Chondrocyte (in vitro differentiated cells): Measurements from ENCODE around the gene ZSCAN2. TPM values are rescaled to one million over a fixed set of nuclear protein-coding genes. Genes with fewer than 3 reads are reported as not detected.
"Not testable (repeated sequence)": the region's sequence is repeated elsewhere in the genome, so short reads cannot be mapped to it uniquely, and the experiment has no call there.

ENCODE experiments used
- DNase-seq: peaks from one replicate; pipeline ENCODE4 v3.0.0; 2021; ENCODE audit warnings: mixed read lengths, low spot score
- H3K27ac Mint-ChIP-seq: one replicate; pipeline ENCODE4 v1.8.0; 2021; ENCODE audit warnings: mild to moderate bottlenecking, moderate library complexity, mixed read lengths; ENCODE audit not compliant: unreplicated experiment
- H3K27me3 Mint-ChIP-seq: 2 replicates; pipeline ENCODE4 v1.8.0; 2021; ENCODE audit warnings: low read depth, mixed read lengths
- H3K36me3 Mint-ChIP-seq: 2 replicates; pipeline ENCODE4 v1.8.0; 2021; ENCODE audit warnings: low read depth, mixed read lengths
- H3K4me1 Mint-ChIP-seq: 2 replicates; pipeline ENCODE4 v1.8.0; 2021; ENCODE audit warnings: low read depth, mild to moderate bottlenecking, mixed read lengths
- H3K4me3 Mint-ChIP-seq: one replicate; pipeline ENCODE4 v1.8.0; 2021; ENCODE audit warnings: mild to moderate bottlenecking, moderate library complexity, mixed read lengths; ENCODE audit not compliant: unreplicated experiment
- H3K9me3 Mint-ChIP-seq: 2 replicates; pipeline ENCODE4 v1.8.0; 2021; ENCODE audit warnings: low read depth, mixed read lengths
- CTCF ChIP-seq: fragments of 200-600 bp; sonication (generic); IDR thresholded peaks from 2 replicates; pipeline ENCODE4 v1.5.0; 2021; ENCODE audit warnings: antibody characterized with exemption, mild to moderate bottlenecking, moderate library complexity
- total RNA-seq: library from RNA; stranded (reverse); gene quantifications from 3 replicates; pipeline ENCODE4 v1.2.1, GENCODE V29; 2021

ZSCAN2 gene
- total RNA-seq, 1 donor from 2014 or later = 11.9 TPM

- Mint-ChIP-seq H3K27ac (no peak overlapping the region), H3K36me3 (no peaks in the 10 kb centered on the region), H3K4me1 (peaks cover 29% of the 10 kb centered on the region), H3K27me3 (no peaks in the 10 kb centered on the region), H3K9me3 (no peaks in the 10 kb centered on the region), H3K4me3 (no peak overlapping the region)
- TF ChIP-seq CTCF = no peak
- DNase-seq = no peak
Measured at GRCh38 chr15:84572231-84572630, 28.6 kb upstream of the ZSCAN2 start.

GRCh38 chr15:84575493-84575892 lies 25.3 kb upstream of the ZSCAN2 start:
- H3K36me3 Mint-ChIP-seq = no peaks in the 10 kb centered on the region
- no peak overlapping the region for H3K27ac Mint-ChIP-seq
- no peaks in the 10 kb centered on the region for H3K27me3 Mint-ChIP-seq
- peak; percentile 41 for TF ChIP-seq CTCF
- no peak for DNase-seq
- peaks cover 16% of the 10 kb centered on the region for H3K4me1 Mint-ChIP-seq
- no peaks in the 10 kb centered on the region for H3K9me3 Mint-ChIP-seq
- H3K4me3 Mint-ChIP-seq = no peak overlapping the region

GRCh38 chr15:84577891-84578290 lies 22.9 kb upstream of the ZSCAN2 start:
- H3K4me1 Mint-ChIP-seq, H3K9me3 Mint-ChIP-seq, H3K27ac Mint-ChIP-seq, H3K27me3 Mint-ChIP-seq, H3K36me3 Mint-ChIP-seq, DNase-seq, H3K4me3 Mint-ChIP-seq: not testable (repeated sequence)

DNA sequence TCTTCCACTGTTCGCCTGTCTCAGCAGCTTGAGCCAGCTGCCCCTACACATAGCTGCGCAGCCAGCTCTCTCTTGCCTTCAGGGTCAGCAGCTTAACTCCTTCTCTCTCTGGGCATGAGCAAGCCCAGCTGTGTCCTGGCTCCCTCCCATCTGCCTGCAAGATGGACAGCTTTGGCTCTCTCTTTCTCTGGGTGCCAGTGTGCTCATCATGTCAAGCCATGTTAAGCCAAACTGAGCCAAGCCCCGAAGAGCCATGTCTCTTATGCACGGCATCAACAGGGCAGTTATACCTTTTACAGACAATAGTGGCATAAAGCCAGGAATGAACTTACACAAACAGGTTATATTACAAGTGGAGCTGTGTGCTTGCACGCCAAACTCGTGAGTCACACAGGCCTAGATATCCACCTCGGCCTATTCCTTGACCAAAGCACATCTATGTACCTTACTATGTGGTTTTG lies 21.5 kb upstream of the ZSCAN2 start:
- H3K9me3 Mint-ChIP-seq, DNase-seq, H3K27me3 Mint-ChIP-seq, H3K4me1 Mint-ChIP-seq, H3K36me3 Mint-ChIP-seq, H3K4me3 Mint-ChIP-seq: not testable (repeated sequence)
- peak overlapping the region; percentile 79 for H3K27ac Mint-ChIP-seq

- H3K27ac Mint-ChIP-seq, H3K9me3 Mint-ChIP-seq, H3K4me3 Mint-ChIP-seq, H3K27me3 Mint-ChIP-seq, H3K36me3 Mint-ChIP-seq, H3K4me1 Mint-ChIP-seq, DNase-seq: not testable (repeated sequence)
Measured at GRCh38 chr15:84581676-84582428, 19.0 kb upstream of the ZSCAN2 start.

DNA sequence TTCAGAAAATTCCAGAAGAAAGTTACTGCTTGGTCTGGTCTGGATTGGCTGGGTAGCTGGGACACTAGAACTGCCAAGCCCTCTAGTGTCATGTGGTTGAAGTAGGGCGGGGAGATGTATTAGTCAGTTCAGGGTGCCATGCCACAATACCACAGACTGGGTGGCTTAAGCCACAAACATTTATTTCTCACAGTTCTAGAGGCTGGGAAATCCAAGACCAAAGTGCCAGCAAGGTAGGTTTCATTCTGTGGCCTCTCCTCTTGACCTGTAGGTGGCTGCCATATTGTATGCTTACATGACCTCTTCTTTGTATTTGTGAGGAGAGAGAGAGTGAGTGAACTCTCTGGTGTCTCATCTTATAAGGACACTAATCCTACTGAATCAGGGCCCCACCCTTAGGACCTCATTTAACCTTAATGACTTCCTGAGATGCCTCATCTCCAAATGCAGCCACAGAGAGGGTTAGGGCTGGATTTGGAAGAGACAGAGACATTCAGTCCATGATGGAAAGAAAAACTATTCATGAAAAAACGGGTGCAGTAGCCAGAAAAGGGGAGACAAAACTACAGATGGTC lies 18.1 kb upstream of the ZSCAN2 start:
- peaks cover 9% of the 10 kb centered on the region for H3K4me1 Mint-ChIP-seq
- no peak overlapping the region for H3K27ac Mint-ChIP-seq
- H3K9me3 Mint-ChIP-seq = no peaks in the 10 kb centered on the region
- peaks cover 3% of the 10 kb centered on the region for H3K27me3 Mint-ChIP-seq
- no peak for TF ChIP-seq CTCF
- no peak for DNase-seq
- H3K4me3 Mint-ChIP-seq = no peak overlapping the region
- H3K36me3 Mint-ChIP-seq = no peaks in the 10 kb centered on the region

DNA sequence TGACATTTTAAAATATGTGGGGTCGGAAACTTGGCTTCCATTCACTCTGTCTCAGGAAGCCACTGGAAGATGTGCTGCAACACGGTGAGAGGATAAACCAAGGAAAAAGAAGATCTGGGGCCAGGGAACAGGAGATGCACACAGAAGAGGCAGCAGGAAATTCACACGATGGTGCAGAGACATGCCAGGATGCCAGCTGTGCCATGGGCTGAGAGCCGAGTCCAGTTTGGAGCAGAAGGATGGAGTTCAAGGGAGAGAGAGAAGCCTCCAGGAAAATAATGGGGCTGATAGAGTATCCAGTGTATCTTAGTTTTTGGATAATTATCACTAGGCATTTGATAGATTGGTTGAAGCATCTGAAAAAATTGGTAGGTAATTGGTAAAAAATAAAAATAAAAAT lies 16.9 kb upstream of the ZSCAN2 start:
- not testable (repeated sequence) for H3K9me3 Mint-ChIP-seq, H3K27me3 Mint-ChIP-seq, DNase-seq, H3K27ac Mint-ChIP-seq, H3K36me3 Mint-ChIP-seq, H3K4me3 Mint-ChIP-seq
- peaks cover 14% of the 10 kb centered on the region for H3K4me1 Mint-ChIP-seq
